GM21786 (cell line): ENCODE measurements around the gene CREBBP.

Source experiments
- ATAC-seq: cut with Tn5 transposase; IDR thresholded peaks from one replicate; pipeline ENCODE4 v1.9.1; 2021; ENCODE audit not compliant: unreplicated experiment

The CREBBP gene

GRCh38 chr16:3879887-3880564 is 487 bp downstream of the CREBBP start:
- ATAC-seq, result peak; percentile 39

DNA sequence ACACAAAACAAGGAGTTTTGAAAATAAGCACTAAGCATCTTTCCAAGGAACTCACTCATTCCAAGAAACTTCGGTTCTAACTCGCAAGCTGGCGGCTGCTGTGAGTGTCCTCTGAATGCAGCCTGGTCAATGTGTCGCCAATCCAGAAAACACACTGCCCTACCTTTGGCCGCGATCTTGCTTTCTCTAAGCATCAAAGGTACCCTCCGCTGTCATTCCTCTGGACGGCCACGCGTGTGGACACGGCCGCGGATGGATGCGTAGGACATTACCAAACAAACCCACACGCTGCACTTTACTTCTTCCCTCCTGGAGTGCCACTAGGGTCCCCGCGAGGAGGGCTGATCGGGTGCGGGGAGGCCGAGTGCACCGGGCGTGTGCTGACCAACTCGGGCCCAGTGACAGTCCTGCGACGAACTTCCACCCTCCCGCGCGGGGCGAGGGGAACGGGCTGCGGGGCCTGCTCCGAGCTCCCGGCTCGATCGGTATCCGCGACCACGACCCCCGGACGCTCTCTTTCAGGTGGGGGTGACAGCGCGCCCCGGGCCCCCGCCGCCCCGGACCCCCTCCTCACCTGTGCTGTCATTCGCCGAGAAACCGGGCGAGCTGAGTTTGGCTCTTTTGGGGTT is 1.1 kb downstream of the CREBBP start:
- ATAC-seq, result peak; percentile 24

DNA sequence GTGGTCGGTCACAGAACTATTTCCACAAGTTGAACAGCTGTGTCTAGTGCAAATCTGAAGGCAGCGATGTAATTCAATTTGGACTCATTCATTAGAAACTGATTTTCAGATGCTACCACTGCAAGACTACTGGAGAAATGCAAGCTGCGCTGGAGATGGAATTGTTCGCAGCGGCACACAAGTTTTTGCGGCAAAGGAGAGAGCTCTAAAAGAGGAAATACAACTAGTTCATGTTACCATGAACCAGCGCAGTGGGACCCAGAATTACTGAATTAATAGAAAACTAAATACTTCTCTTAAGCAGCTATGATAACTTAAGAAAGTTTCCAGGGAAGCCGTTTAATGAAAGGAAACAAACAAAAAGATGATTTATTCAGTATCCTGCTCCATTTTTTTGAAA is 1.9 kb downstream of the CREBBP start:
- ATAC-seq, result no peak

GRCh38 chr16:3876695-3877094 is 3.8 kb downstream of the CREBBP start:
- no peak for ATAC-seq

GRCh38 chr16:3876160-3876559 is 4.4 kb downstream of the CREBBP start:
- no peak for ATAC-seq

- ATAC-seq, result no peak
Observed at GRCh38 chr16:3874794-3875692, 5.5 kb downstream of the CREBBP start.

DNA sequence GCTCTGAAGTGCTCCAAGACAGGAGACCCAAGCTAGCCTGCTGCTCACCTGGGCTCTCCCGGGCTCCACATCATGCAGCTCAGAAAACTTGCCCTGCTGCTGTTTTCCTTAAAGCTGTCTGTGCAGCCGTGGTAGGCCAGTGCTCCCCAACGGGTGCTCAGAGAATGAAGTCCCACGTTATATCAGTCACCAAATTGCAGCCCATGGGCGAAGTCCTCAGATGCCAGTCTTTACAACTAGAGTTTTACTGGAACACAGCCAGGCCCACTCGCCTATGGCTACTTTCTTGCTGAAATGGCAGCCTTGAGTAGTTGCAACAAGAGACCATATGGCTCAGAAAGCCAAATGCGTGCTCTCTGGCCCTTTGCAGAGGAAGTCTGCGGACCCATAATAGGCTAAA is 6.3 kb downstream of the CREBBP start:
- ATAC-seq, result no peak

GRCh38 chr16:3873482-3874173 is 6.9 kb downstream of the CREBBP start:
- ATAC-seq, result no peak

DNA sequence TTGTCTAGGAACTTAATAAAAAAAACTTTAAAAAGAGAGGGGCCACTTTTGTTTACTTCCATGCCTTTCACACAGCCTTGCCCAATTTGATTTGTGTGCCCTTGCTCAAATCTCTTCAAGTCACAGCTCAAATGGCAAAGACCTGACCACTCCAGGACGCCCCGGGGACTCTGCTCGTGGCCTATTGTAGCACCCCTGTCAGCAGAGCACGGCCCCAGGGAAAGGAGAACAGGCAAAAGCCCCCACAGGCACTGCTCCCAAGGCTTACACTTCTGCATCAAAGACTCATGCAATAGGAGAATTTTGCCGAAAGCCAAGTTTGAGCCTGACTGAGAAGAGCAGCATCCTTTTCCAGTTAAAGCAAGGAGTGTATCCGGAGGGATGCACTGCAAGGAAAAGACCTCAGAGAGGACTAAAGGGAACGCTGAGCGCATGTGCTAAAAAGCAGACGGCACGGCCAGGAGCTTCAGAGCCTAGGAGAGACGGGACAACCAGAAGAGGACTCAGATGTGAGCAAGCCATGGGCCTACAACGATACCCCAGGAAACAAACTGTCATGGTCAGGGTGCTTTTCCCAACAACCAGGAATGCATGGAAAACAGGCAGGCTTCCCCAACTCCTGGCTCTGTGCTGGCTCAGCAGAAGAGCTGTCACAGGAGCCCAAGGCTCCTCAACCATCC is 8.2 kb downstream of the CREBBP start:
- ATAC-seq, result no peak

GRCh38 chr16:3868967-3869366 is 11.5 kb downstream of the CREBBP start:
- ATAC-seq, result no peak

DNA sequence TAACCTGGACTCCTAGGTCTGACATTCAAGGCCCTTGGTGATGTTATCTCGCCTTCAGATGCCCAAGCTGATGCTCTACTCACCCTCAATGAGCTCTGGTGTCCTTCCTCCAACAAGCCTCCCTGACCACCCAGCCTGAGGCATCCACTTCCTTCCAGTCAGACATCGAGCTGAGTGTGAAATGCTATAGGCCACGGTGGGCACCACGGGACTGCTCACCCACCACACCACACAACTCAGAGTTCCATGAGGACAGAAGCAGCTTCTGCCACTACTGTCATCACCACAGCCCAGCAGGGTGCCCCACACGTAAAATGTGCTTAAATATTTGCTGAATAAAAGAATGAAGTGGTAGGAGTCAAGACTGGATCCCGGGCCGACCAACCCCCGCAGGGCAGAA is 12.0 kb downstream of the CREBBP start:
- no peak for ATAC-seq

GRCh38 chr16:3866703-3867431 is 13.6 kb downstream of the CREBBP start:
- ATAC-seq, result no peak

DNA sequence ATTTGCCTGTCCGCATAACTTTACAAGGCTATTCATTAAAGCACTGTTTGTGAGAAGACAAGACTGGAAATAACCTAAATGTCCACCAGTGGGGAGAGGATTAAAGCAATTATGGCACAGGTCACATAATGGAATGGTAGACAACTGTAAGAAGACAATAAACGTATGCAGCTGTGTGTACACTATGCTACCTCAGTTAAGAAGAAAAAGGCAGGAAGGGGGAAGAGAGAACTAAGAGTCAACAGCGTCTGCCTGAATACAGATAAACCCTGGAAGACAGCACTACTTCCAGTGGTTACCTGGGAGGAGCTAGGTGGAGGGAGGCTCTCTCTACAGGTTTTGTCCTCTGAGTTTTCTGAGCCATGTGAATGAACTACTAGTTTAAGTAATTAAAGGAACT is 15.3 kb downstream of the CREBBP start:
- no peak for ATAC-seq

GRCh38 chr16:3864562-3864961 is 16.0 kb downstream of the CREBBP start:
- ATAC-seq, result no peak

DNA sequence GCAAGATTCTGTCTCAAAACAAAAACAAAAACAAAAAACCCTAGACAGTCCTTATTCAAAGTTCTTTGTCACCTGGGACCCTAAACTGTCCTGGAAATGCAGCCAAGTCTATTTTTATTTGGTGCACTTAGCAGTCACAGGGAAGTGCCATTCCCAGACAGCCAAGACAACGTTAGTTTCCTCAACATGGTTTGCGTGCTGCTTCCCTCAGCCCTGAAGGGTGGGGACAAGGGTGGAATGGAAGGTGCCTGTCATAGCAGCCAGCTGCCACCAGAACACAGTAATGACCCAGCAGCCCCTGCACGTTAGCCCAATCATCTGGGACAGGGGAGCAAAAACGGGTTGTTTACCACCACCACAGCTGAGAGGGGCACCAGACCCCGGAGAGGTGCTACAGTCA is 16.9 kb downstream of the CREBBP start:
- no peak for ATAC-seq

- ATAC-seq, result no peak
Observed at GRCh38 chr16:3861808-3862451, 18.6 kb downstream of the CREBBP start.

DNA sequence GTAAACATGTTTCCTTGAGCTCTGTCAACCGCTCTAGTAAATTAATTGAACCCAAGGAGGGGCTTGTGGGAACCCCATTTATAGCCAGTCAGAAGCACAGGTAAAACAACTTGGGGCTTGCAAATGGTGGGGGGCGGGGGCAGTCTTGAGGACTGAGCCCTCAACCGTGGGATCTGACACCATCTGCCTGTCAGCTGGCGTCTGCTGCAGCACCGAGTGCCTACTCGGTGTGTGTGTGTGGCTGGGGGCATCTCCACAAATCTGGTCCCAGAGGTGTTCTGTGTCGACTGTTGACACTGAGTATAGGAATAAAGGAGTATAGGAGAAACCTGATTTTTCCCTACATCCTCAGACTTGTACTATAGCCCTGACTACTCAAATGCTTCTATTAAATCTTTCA is 20.6 kb downstream of the CREBBP start:
- ATAC-seq, result no peak

DNA sequence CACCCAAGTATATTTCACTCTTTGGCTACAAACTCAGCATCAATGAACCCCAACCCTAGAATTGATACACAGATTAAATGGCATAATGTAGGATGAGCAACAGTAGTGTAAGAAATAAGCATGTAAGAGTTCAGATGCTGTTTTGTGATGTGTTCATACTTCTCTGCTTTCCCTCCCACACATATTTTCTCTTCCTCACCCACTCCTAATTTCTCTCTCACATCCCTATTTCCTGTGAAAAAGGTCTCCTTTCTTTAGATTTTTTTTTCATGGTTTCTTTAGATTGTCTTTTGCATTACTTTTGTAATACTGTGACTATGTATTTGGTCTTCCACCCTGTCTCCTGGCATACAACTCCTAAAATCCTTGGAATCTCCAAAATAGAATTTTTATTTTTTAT is 21.7 kb downstream of the CREBBP start:
- no peak for ATAC-seq

- ATAC-seq, result peak; percentile 40
Observed at GRCh38 chr16:3857189-3858043, 23.1 kb downstream of the CREBBP start.
